ENCODE data around the gene PTPRF. TPM values are rescaled to one million over a fixed set of nuclear protein-coding genes. Genes with fewer than 3 reads are reported as not detected.

Gene PTPRF
- total RNA-seq, 3 donors from 2014 or later (not counting 1 experiment from before 2014, with no cell fraction given): 0.12 to 1.9 TPM; not detected in 1

DNA sequence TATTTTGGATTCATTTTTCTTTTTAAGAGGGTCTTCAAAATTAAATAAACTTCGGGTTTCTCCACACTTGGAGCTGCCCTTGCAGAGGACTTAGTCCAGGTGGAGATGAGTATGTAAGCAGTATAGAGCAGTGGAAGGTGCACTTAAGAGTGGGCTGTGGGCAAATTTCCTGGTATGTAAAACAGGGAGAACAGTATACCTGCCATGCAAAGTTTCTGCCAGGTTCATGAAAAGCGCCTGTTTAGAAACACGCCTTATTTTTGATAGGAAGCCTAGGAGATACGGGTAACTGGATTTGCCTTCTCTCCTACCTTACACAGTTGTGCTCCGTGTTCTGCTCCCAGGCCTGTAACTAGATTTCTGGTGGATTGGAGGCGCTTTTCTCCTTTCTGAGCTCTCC is 120.5 kb downstream of the PTPRF start:
- H3K4me3 ChIP-seq (ENCODE audit: low read length): peak overlapping the region; percentile 76
- peaks cover 19% of the 10 kb centered on the region for H3K4me1 ChIP-seq (ENCODE audit: control insufficient read depth, insufficient read depth, low read length)
- Mint-ChIP-seq H3K9me3 (no peaks in the 10 kb centered on the region), H3K4me3 (peak overlapping the region; percentile 99), H3K27me3 (ENCODE audit: low read depth in 2 of 2) (peaks cover 0 to 2% of the 10 kb centered on the region in 2 donors), H3K36me3 (peaks cover 8% of the 10 kb centered on the region), H3K27ac (peak overlapping the region; percentile 96 to 97), H3K4me1 (peaks cover 32 to 38% of the 10 kb centered on the region in 2 donors)
- no peak for ATAC-seq
- H3K27ac ChIP-seq (ENCODE audit: low read length): no peak overlapping the region
- TF ChIP-seq, protein P1, sequence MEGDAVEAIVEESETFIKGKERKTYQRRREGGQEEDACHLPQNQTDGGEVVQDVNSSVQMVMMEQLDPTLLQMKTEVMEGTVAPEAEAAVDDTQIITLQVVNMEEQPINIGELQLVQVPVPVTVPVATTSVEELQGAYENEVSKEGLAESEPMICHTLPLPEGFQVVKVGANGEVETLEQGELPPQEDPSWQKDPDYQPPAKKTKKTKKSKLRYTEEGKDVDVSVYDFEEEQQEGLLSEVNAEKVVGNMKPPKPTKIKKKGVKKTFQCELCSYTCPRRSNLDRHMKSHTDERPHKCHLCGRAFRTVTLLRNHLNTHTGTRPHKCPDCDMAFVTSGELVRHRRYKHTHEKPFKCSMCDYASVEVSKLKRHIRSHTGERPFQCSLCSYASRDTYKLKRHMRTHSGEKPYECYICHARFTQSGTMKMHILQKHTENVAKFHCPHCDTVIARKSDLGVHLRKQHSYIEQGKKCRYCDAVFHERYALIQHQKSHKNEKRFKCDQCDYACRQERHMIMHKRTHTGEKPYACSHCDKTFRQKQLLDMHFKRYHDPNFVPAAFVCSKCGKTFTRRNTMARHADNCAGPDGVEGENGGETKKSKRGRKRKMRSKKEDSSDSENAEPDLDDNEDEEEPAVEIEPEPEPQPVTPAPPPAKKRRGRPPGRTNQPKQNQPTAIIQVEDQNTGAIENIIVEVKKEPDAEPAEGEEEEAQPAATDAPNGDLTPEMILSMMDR (IDR thresholded peaks at IDR 0.05): no peak
- H3K36me3 ChIP-seq (ENCODE audit: control insufficient read depth, insufficient read depth, low read length): peaks cover 26% of the 10 kb centered on the region
- no peaks in the 10 kb centered on the region for H3K9me3 ChIP-seq (ENCODE audit: control insufficient read depth, insufficient read depth, low read length)
- DNase-seq: peak in 1 of 2 donors; percentile 11
- intact Hi-C loops (cut with micrococcal nuclease): loop anchor here (2.0 kb wide), 1 partner anchor 56 kb away; the partner anchor contains the start of gene ST3GAL3
- WGBS (ENCODE audit: insufficient coverage): 78% methylated on average over 6 of the region's 6 CpGs
- no peaks in the 10 kb centered on the region for H3K27me3 ChIP-seq (ENCODE audit: control insufficient read depth, insufficient read depth, low read length)

DNA sequence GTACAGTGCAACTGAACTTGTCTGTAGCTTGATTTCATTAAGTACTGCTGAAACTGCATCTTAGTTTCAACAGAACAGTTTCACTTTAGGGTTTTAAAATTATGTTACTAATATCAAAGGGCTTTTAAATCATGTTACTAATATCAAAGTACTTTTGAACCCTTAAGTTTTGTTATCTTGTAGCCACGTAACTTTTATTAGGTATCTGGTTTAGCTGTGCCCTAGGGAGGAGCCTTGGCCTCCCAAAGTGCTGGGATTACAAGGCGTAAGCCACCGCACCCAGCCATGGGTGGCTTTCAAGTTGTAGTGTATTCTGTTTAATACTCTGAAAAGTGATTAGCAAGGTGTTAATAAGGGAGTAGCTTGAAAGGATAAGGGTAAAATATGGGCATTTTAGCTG is 121.2 kb downstream of the PTPRF start:
- DNase-seq: no peak
- Mint-ChIP-seq H3K9me3 (no peaks in the 10 kb centered on the region), H3K27ac (peak overlapping the region; percentile 96 to 97), H3K4me1 (peaks cover 32 to 38% of the 10 kb centered on the region in 2 donors), H3K36me3 (peaks cover 11% of the 10 kb centered on the region), H3K27me3 (ENCODE audit: low read depth in 2 of 2) (peaks cover 0 to 2% of the 10 kb centered on the region in 2 donors), H3K4me3 (peak overlapping the region; percentile 60)
- no peak overlapping the region for H3K27ac ChIP-seq (ENCODE audit: low read length)
- H3K27me3 ChIP-seq (ENCODE audit: control insufficient read depth, insufficient read depth, low read length): no peaks in the 10 kb centered on the region
- H3K36me3 ChIP-seq (ENCODE audit: control insufficient read depth, insufficient read depth, low read length): peaks cover 31% of the 10 kb centered on the region
- peaks cover 19% of the 10 kb centered on the region for H3K4me1 ChIP-seq (ENCODE audit: control insufficient read depth, insufficient read depth, low read length)
- H3K4me3 ChIP-seq (ENCODE audit: low read length): no peak overlapping the region
- TF ChIP-seq, protein P1 (IDR thresholded peaks at IDR 0.05): no peak
- WGBS (ENCODE audit: insufficient coverage): 93% methylated on average over 3 of the region's 3 CpGs
- no peak for ATAC-seq
- H3K9me3 ChIP-seq (ENCODE audit: control insufficient read depth, insufficient read depth, low read length): no peaks in the 10 kb centered on the region
- intact Hi-C loops (cut with micrococcal nuclease): loop anchor here (2.0 kb wide), 1 partner anchor 55 kb away; the partner anchor contains the start of gene ST3GAL3

DNA sequence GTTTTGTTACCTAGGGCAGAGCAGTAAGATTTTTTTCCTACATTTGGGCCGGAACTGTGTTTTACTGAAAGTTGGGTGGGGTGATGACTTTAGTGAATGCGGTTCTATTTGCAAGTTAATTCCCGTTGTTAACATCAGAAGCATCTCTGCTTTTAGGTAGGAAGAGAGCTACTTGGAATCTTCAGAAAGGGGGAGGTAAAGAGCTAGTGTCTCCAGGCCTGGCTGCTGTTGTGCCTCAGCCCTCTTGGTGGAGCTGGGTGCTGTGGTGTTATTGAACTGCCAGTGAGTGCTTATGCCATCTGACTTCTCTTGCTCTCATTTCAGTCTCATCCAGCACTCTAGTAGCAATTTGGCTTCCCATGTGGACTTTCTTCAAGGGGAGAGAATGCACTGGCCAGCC is 122.7 kb downstream of the PTPRF start:
- ATAC-seq (no peak), DNase-seq (peak in 1 of 2 donors; percentile 21)
- H3K4me1 ChIP-seq (ENCODE audit: control insufficient read depth, insufficient read depth, low read length): peaks cover 19% of the 10 kb centered on the region
- Mint-ChIP-seq H3K4me3 (no peak overlapping the region), H3K27me3 (ENCODE audit: low read depth in 2 of 2) (peaks cover 0 to 2% of the 10 kb centered on the region in 2 donors), H3K4me1 (peaks cover 32 to 38% of the 10 kb centered on the region in 2 donors), H3K9me3 (no peaks in the 10 kb centered on the region), H3K27ac (peak overlapping the region in 1 of 2 donors; percentile 39), H3K36me3 (peaks cover 11% of the 10 kb centered on the region)
- intact Hi-C loops (cut with micrococcal nuclease): no loop called here
- no peaks in the 10 kb centered on the region for H3K27me3 ChIP-seq (ENCODE audit: control insufficient read depth, insufficient read depth, low read length)
- H3K4me3 ChIP-seq (ENCODE audit: low read length): no peak overlapping the region
- TF ChIP-seq, protein P1 (IDR thresholded peaks at IDR 0.05): no peak
- H3K36me3 ChIP-seq (ENCODE audit: control insufficient read depth, insufficient read depth, low read length): peaks cover 38% of the 10 kb centered on the region
- no peaks in the 10 kb centered on the region for H3K9me3 ChIP-seq (ENCODE audit: control insufficient read depth, insufficient read depth, low read length)
- no peak overlapping the region for H3K27ac ChIP-seq (ENCODE audit: low read length)
- 79% methylated on average over 3 of the region's 3 CpGs for WGBS (ENCODE audit: insufficient coverage)

DNA sequence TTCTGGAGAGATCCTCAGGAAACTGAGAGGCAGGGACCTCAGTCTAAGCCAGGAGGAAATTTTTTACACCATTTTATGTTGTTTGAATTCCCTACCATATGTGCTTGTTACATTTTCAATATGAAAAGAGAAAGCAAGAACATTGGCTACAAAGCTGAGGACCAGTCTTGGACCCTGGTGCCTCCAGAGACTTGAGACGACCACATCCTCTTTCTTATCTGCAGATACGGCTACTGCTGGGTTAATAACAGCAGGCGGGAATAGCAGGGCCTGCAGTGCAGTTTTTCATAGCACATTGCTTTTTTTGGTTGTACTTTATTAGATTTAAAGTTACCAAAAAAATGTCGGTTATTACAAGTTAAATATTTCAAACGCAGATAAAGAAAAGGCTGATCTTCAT is 123.2 kb downstream of the PTPRF start:
- Histone ChIP-seq H3K27ac (ENCODE audit: low read length) (no peak overlapping the region), H3K4me1 (ENCODE audit: control insufficient read depth, insufficient read depth, low read length) (peaks cover 18% of the 10 kb centered on the region), H3K36me3 (ENCODE audit: control insufficient read depth, insufficient read depth, low read length) (peaks cover 41% of the 10 kb centered on the region), H3K9me3 (ENCODE audit: control insufficient read depth, insufficient read depth, low read length) (no peaks in the 10 kb centered on the region), H3K27me3 (ENCODE audit: control insufficient read depth, insufficient read depth, low read length) (no peaks in the 10 kb centered on the region), H3K4me3 (ENCODE audit: low read length) (no peak overlapping the region)
- WGBS (ENCODE audit: insufficient coverage): 36% methylated on average over 3 of the region's 5 CpGs
- intact Hi-C loops (cut with micrococcal nuclease): no loop called here
- Mint-ChIP-seq H3K9me3 (no peaks in the 10 kb centered on the region), H3K27me3 (ENCODE audit: low read depth in 2 of 2) (peaks cover 0 to 2% of the 10 kb centered on the region in 2 donors), H3K4me1 (peaks cover 32 to 36% of the 10 kb centered on the region in 2 donors), H3K27ac (peak overlapping the region in 1 of 2 donors; percentile 39), H3K4me3 (no peak overlapping the region), H3K36me3 (peaks cover 11% of the 10 kb centered on the region)
- ATAC-seq (no peak), DNase-seq (no peak)
- TF ChIP-seq, protein P1 (IDR thresholded peaks at IDR 0.05): no peak
